ENCODE data around the gene MED10. TPM values are rescaled to one million over a fixed set of nuclear protein-coding genes. Genes with fewer than 3 reads are reported as not detected.
A peak's percentile ranks its signal among the peaks of the same experiment; 100 is the strongest.
"Not testable (repeated sequence)": the region's sequence is repeated elsewhere in the genome, so short reads cannot be mapped to it uniquely, and the experiment has no call there.

Gene MED10
- total and polyA plus RNA-seq, 4 donors, result 29.0 to 54.1 (median 39.1) TPM

DNA sequence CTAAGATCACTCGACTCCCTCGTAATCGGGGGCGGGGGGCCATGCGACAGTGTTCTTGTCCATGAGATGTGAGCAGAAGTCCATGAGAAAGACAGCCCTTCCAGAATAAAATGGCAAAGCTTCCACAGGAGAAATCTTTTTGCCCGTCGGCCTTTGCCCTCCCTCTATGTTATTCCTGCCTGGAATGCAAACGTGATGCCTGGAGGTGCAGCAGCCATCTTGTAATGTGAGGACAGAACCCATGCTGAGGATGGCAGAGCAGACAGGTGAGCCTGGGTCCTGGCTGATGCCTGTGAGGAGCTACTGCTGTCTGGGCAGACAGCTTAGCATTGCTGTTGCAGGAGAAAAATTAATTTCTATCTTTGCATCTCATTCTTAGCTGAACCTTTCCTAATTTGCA is 17.2 kb downstream of the MED10 start:
- Histone ChIP-seq H3K27me3 (ENCODE audit: control insufficient read depth in 1 of 2, insufficient read depth in 2 of 2, low read length in 1 of 2) (no peaks in the 10 kb centered on the region), H3K36me3 (ENCODE audit: control insufficient read depth in 1 of 2, insufficient read depth in 2 of 2, low read length in 1 of 2) (peaks cover 0 to 2% of the 10 kb centered on the region in 2 donors), H3K9me3 (ENCODE audit: control insufficient read depth, low read length) (peaks cover 1% of the 10 kb centered on the region), H3K4me1 (ENCODE audit: control insufficient read depth in 1 of 2, insufficient read depth in 2 of 2, low read length in 2 of 2) (no peaks in the 10 kb centered on the region), H3K4me3 (ENCODE audit: low read length in 2 of 2) (no peak overlapping the region), H3K27ac (ENCODE audit: low read depth in 1 of 2, low read length in 2 of 2) (no peak overlapping the region)
- 73 to 88% methylated on average over 8 of the region's 8 CpGs for WGBS, 2 donors
- no peak for ATAC-seq (ENCODE audit: low FRiP score)
- peak in 1 of 2 donors; percentile 22 for DNase-seq
- intact Hi-C loops (cut with DNase I), result no loop called here

DNA sequence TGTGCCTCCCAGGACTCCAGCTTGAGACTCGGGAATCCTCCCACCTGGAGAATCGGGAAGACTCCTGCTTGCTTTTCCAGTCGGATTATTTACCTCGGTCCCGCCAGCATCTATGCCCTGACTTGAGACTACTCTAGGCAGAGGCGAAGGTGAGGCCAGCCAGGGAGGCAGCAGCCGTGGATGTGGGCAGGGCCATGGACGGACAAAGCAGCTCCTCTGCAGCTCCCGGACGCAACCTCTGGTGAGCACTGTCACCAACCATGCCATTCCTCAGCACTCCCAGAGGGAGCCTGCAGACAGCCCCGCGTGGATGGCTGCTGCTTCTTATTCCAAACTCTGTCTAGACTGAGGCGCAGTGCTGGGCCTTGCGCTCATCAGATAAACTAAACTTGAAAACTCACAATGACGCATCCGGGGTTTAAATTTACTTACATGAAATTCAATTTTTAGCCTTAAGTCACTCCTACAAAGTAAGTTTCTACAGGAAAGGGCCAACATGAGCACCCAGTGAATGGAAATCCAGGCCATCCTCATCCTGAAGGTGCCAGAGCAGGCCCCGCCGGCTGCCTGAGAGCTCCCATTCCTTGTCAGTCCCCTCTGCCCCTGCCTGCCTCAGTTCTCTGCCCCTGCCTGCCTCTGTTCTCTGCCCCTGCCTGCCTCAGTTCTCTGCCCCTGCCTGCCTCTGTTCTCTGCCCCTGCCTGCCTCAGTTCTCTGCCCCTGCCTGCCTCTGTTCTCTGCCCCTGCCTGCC is 17.8 kb downstream of the MED10 start:
- intact Hi-C loops (cut with DNase I), result no loop called here
- Histone ChIP-seq H3K9me3 (ENCODE audit: control insufficient read depth, low read length) (peaks cover 1% of the 10 kb centered on the region), H3K4me1 (ENCODE audit: control insufficient read depth in 1 of 2, insufficient read depth in 2 of 2, low read length in 2 of 2) (no peaks in the 10 kb centered on the region), H3K36me3 (ENCODE audit: control insufficient read depth in 1 of 2, insufficient read depth in 2 of 2, low read length in 1 of 2) (peaks cover 0 to 2% of the 10 kb centered on the region in 2 donors), H3K27ac (ENCODE audit: low read depth in 1 of 2, low read length in 2 of 2) (no peak overlapping the region), H3K4me3 (ENCODE audit: low read length in 2 of 2) (no peak overlapping the region), H3K27me3 (ENCODE audit: control insufficient read depth in 1 of 2, insufficient read depth in 2 of 2, low read length in 1 of 2) (no peaks in the 10 kb centered on the region)
- ATAC-seq (ENCODE audit: low FRiP score), result no peak
- no peak for DNase-seq
- WGBS, 2 donors, result 81% methylated on average over 18 of the region's 18 CpGs

DNA sequence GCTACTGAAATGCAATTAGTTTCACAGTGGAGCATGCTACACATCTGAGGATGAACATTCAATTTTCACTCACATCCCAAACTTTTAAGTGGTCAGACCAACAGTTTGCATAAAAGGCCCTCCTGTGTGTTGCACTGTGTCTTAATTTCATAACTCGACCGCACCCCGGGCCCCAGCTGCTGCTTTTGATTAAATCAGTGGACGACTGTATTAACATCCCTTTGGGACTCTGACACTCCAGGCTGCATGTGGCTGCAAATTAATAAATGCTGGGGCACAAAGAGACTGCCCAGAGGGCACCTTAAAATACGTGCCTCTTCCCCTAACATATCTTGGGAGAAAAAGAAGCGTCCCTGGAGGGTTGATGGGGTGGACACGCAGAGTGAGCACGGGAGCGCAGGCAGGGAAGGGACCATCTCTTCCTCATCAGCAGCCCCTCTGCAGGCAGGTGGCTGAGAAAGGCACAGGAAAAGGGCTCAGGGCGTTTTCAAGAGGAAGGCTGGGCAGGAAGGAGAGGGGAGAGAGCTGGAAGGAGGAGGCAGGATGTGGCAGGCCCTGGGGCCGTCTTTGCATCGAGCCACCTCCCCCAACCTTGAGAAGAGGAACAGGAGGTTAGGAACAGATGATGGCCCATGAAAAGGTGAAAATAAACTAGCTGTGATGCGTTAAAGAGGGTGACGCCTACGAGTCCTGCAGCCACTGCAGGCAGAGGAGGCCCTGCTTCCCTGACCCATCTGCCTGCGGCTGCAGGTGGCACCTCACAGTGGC is 18.6 kb downstream of the MED10 start:
- intact Hi-C loops (cut with DNase I), result no loop called here
- H3K36me3 ChIP-seq (ENCODE audit: control insufficient read depth in 1 of 2, insufficient read depth in 2 of 2, low read length in 1 of 2), result peaks cover 0 to 2% of the 10 kb centered on the region in 2 donors
- DNase-seq (peak in 1 of 2 donors; percentile 62), ATAC-seq (ENCODE audit: low FRiP score) (peak; percentile 27)
- no peak overlapping the region for H3K4me3 ChIP-seq (ENCODE audit: low read length in 2 of 2)
- no peaks in the 10 kb centered on the region for H3K4me1 ChIP-seq (ENCODE audit: control insufficient read depth in 1 of 2, insufficient read depth in 2 of 2, low read length in 2 of 2)
- WGBS, 2 donors, result 76 to 81% methylated on average over 16 of the region's 16 CpGs
- H3K27me3 ChIP-seq (ENCODE audit: control insufficient read depth in 1 of 2, insufficient read depth in 2 of 2, low read length in 1 of 2), result no peaks in the 10 kb centered on the region
- no peak overlapping the region for H3K27ac ChIP-seq (ENCODE audit: low read depth in 1 of 2, low read length in 2 of 2)
- peaks cover 1% of the 10 kb centered on the region for H3K9me3 ChIP-seq (ENCODE audit: control insufficient read depth, low read length)

DNA sequence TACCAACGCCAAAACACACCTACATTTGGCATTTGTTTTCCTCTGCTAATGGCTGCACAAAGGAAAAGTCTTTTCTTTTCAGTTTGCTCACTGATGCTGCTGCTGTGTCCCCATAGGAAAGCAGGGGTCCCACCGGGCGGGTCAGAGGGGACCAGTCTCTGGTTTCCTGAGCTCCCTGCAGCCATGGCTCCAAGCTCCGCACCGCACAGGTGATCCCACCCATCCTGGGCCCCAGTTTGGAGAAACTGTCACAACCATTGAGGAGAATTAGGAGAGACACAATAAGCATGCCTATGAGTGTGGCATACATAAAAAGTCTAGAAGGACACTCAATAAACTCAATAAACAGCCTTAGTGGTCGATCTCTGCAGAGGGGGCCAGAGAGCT is 19.9 kb downstream of the MED10 start:
- peak in 1 of 2 donors; percentile 69 for DNase-seq
- 87 to 89% methylated on average over 6 of the region's 6 CpGs for WGBS, 2 donors
- intact Hi-C loops (cut with DNase I), result no loop called here

DNA sequence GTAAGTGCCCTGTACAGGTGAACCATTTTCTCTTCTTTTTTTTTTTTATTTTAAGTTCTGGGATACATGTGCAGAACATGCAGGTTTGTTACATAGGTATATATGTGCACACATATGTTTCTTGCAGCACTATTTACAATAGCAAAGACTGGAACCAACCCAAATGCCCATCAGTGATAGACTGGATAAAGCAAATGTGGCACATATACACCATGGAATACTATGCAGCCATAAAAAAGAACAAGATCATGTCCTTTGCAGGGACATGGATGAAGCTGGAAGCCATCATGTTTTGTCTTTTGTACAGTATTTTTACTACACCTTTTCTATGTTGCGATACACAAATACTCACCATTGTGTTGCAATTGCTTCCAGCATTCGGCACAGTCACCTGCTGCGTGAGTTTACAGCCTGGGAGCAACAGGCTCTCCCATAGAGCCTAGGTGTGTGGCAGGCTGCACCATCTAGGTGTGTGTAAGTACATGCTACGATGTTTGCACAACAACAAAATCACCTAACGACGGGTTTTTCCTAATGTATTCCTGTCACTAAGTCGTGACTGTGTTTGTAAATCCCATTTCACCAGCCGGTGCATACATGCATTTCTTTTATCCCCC is 20.4 kb downstream of the MED10 start:
- H3K27ac ChIP-seq (ENCODE audit: low read depth in 1 of 2, low read length in 2 of 2); H3K36me3 ChIP-seq (ENCODE audit: control insufficient read depth in 1 of 2, insufficient read depth in 2 of 2, low read length in 1 of 2); H3K27me3 ChIP-seq (ENCODE audit: control insufficient read depth in 1 of 2, insufficient read depth in 2 of 2, low read length in 1 of 2); ATAC-seq (ENCODE audit: low FRiP score); intact Hi-C loops (cut with DNase I); H3K4me3 ChIP-seq (ENCODE audit: low read length in 2 of 2); DNase-seq; H3K9me3 ChIP-seq (ENCODE audit: control insufficient read depth, low read length); H3K4me1 ChIP-seq (ENCODE audit: control insufficient read depth in 1 of 2, insufficient read depth in 2 of 2, low read length in 2 of 2): not testable (repeated sequence)
- WGBS, 2 donors, result 84 to 88% methylated on average over 8 of the region's 8 CpGs

More for the DNA sequence above, 19.9 kb downstream of the MED10 start:
- no peaks in the 10 kb centered on the region for H3K27me3 ChIP-seq (ENCODE audit: control insufficient read depth in 1 of 2, insufficient read depth in 2 of 2, low read length in 1 of 2)
- no peaks in the 10 kb centered on the region for H3K4me1 ChIP-seq (ENCODE audit: control insufficient read depth in 1 of 2, insufficient read depth in 2 of 2, low read length in 2 of 2)
- no peak overlapping the region for H3K27ac ChIP-seq (ENCODE audit: low read depth in 1 of 2, low read length in 2 of 2)
- peaks cover 1% of the 10 kb centered on the region for H3K9me3 ChIP-seq (ENCODE audit: control insufficient read depth, low read length)
- no peak for ATAC-seq (ENCODE audit: low FRiP score)
- H3K36me3 ChIP-seq (ENCODE audit: control insufficient read depth in 1 of 2, insufficient read depth in 2 of 2, low read length in 1 of 2), result peaks cover 0 to 2% of the 10 kb centered on the region in 2 donors
- no peak overlapping the region for H3K4me3 ChIP-seq (ENCODE audit: low read length in 2 of 2)

DNA sequence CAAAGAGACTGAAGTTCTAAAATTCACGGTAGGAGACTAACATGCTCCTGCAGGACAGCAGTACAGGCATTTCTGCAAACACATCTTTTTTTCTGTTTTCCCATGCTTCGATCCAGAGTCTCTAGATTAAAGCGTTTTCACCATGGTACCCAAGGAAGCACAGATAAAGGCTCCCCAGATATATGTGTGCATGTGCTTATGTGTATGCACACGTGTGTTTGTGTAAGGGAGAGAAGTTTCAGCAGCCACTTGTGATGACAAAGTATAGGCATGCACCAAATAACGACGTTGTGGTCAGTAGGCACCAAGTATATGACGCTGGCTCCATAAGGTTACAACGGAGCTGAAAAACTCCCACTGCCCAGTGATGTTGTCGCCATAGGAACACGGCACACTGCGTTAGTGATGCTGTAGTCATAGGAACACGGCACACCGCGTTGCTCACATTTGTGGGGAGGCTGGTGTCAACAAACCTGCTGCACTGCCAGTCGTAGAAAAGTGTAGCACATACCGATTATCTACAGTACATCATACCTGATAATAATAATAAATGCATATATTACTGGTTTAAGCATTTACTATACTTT is 21.7 kb downstream of the MED10 start:
- ATAC-seq (ENCODE audit: low FRiP score) (no peak), DNase-seq (peak in 1 of 2 donors; percentile 50)
- Histone ChIP-seq H3K36me3 (ENCODE audit: control insufficient read depth in 1 of 2, insufficient read depth in 2 of 2, low read length in 1 of 2) (peaks cover 0 to 2% of the 10 kb centered on the region in 2 donors), H3K4me1 (ENCODE audit: control insufficient read depth in 1 of 2, insufficient read depth in 2 of 2, low read length in 2 of 2) (no peaks in the 10 kb centered on the region), H3K9me3 (ENCODE audit: control insufficient read depth, low read length) (peaks cover 1% of the 10 kb centered on the region), H3K27ac (ENCODE audit: low read depth in 1 of 2, low read length in 2 of 2) (no peak overlapping the region), H3K4me3 (ENCODE audit: low read length in 2 of 2) (no peak overlapping the region), H3K27me3 (ENCODE audit: control insufficient read depth in 1 of 2, insufficient read depth in 2 of 2, low read length in 1 of 2) (no peaks in the 10 kb centered on the region)
- intact Hi-C loops (cut with DNase I), result no loop called here
- WGBS, 2 donors, result 90% methylated on average over 16 of the region's 16 CpGs

DNA sequence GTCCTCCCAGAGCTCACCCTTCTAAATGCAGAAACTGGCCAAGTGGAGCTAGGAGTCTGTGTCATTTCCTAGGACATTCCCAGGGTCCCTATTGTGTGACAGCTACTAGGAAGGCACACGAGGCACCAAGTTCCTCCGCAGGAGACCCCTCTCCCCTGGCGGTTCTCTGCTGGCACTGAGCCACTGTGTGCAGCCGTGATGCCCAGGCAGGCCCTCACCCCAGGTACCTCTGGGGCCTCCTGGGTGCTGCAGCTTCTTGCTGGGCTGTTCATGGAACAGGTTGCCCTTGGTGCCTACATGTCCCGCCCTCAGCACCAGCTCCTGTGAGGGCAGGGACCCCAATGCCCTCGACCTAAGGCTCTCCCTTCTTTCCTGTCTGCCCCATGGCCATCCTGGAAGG is 23.1 kb downstream of the MED10 start:
- Histone ChIP-seq H3K4me3 (ENCODE audit: low read length in 2 of 2) (no peak overlapping the region), H3K4me1 (ENCODE audit: control insufficient read depth in 1 of 2, insufficient read depth in 2 of 2, low read length in 2 of 2) (no peaks in the 10 kb centered on the region), H3K27me3 (ENCODE audit: control insufficient read depth in 1 of 2, insufficient read depth in 2 of 2, low read length in 1 of 2) (no peaks in the 10 kb centered on the region), H3K27ac (ENCODE audit: low read depth in 1 of 2, low read length in 2 of 2) (no peak overlapping the region), H3K9me3 (ENCODE audit: control insufficient read depth, low read length) (no peaks in the 10 kb centered on the region), H3K36me3 (ENCODE audit: control insufficient read depth in 1 of 2, insufficient read depth in 2 of 2, low read length in 1 of 2) (no peaks in the 10 kb centered on the region)
- DNase-seq (no peak), ATAC-seq (ENCODE audit: low FRiP score) (no peak)
- intact Hi-C loops (cut with DNase I), result no loop called here
- 67 to 70% methylated on average over 6 of the region's 6 CpGs for WGBS, 2 donors

DNA sequence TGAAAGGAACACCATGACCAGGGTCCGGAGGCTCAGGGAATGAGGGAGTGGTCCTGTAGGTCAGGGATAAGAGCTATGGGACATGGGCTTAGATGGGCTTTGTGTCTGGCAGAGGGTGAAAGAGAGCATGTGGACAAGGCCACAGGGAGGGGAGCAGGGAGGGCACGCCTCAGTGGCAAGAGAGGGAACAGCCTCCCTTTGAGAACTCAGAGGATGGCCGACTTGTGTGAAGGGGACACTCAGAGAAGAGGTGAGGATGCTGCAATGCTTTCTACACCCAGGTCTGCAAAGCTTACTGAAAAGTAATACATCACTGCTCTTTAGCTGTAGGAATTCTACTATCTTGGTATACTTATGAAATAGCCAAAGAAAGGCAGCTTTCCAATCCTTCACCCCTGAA is 23.5 kb downstream of the MED10 start:
- Histone ChIP-seq H3K36me3 (ENCODE audit: control insufficient read depth in 1 of 2, insufficient read depth in 2 of 2, low read length in 1 of 2) (no peaks in the 10 kb centered on the region), H3K27me3 (ENCODE audit: control insufficient read depth in 1 of 2, insufficient read depth in 2 of 2, low read length in 1 of 2) (no peaks in the 10 kb centered on the region), H3K4me3 (ENCODE audit: low read length in 2 of 2) (no peak overlapping the region), H3K4me1 (ENCODE audit: control insufficient read depth in 1 of 2, insufficient read depth in 2 of 2, low read length in 2 of 2) (no peaks in the 10 kb centered on the region), H3K27ac (ENCODE audit: low read depth in 1 of 2, low read length in 2 of 2) (no peak overlapping the region), H3K9me3 (ENCODE audit: control insufficient read depth, low read length) (no peaks in the 10 kb centered on the region)
- intact Hi-C loops (cut with DNase I), result no loop called here
- ATAC-seq (ENCODE audit: low FRiP score), result no peak
- DNase-seq, result no peak
- 54 to 76% methylated on average over 3 of the region's 3 CpGs for WGBS, 2 donors
